Measurements from ENCODE around the gene ELMOD1.

Gene ELMOD1

GRCh38 chr11:107583629-107584195 lies 7.2 kb upstream of the ELMOD1 start:
- no peak for DNase-seq (ENCODE audit: low spot score)

GRCh38 chr11:107587306-107587979 lies 3.5 kb upstream of the ELMOD1 start:
- no peak for DNase-seq (ENCODE audit: low spot score)

- no peak for DNase-seq (ENCODE audit: low spot score)
Measured at GRCh38 chr11:107591378-107592230, 657 bp downstream of the ELMOD1 start.

GRCh38 chr11:107592231-107592590 lies 1.3 kb downstream of the ELMOD1 start:
- DNase-seq (ENCODE audit: low spot score) = no peak

GRCh38 chr11:107592813-107593212 lies 1.9 kb downstream of the ELMOD1 start:
- DNase-seq (ENCODE audit: low spot score) = no peak

- DNase-seq (ENCODE audit: low spot score) = no peak
Measured at GRCh38 chr11:107593951-107594350, 3.0 kb downstream of the ELMOD1 start.

DNA sequence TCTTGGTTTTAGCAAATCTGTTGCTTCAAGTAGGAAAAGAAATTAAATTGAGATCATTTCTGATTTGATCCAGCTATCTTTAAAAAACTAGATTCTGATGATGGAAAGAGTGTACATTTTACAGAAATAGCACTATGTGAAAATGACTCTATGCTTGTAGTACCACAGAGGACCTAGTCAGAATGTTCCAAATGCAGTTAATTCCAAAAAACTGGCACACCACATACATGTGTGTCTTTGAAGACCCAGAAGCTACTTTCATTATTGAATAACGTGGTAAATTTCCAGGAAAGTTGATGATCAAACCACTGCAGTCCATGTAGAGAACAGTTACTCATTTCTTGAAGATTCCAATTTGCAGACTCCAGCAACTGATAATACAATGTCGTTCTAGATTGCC lies 3.8 kb downstream of the ELMOD1 start:
- no peak for DNase-seq (ENCODE audit: low spot score)

GRCh38 chr11:107598225-107599139 lies 7.5 kb downstream of the ELMOD1 start:
- DNase-seq (ENCODE audit: low spot score) = no peak

- no peak for DNase-seq (ENCODE audit: low spot score)
Measured at GRCh38 chr11:107605061-107606006, 14.4 kb downstream of the ELMOD1 start.

DNA sequence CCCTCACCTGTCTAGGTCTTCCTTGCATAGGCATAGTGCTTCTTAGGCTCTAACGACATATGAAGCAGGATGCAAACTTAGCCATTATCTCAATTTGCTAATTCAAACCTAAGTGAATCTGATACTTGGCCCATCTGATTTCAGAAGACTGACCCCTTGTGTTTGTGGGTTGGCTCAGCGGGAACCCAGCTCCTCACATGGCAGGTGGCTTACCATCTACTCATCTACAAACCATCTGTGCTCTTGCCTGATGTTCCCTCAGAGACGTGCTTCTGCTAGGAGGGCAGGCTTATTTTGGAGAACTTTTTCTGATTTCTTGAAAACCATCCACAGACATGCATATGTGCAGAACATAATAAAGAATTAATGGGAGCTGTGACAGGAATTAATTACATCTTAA lies 15.2 kb downstream of the ELMOD1 start:
- DNase-seq (ENCODE audit: low spot score) = no peak

DNA sequence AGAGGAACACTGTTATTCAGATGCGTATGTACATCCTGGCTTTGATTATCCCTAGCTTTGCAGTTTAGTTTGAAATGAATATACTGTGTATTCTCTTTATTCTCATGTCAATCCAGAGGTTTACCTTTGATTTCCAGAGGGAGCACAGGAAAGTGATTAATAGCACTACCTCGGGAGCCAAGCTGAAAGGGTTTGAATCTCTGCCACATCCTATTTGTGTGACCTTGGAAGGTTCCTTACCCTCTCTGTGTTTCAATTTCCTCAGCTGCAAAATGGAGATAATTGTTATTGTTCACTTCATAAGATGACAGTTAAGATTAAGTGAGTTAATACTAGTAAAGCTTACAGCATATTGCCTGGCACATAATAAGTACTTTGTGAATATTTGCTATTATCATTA lies 17.9 kb downstream of the ELMOD1 start:
- no peak for DNase-seq (ENCODE audit: low spot score)

DNA sequence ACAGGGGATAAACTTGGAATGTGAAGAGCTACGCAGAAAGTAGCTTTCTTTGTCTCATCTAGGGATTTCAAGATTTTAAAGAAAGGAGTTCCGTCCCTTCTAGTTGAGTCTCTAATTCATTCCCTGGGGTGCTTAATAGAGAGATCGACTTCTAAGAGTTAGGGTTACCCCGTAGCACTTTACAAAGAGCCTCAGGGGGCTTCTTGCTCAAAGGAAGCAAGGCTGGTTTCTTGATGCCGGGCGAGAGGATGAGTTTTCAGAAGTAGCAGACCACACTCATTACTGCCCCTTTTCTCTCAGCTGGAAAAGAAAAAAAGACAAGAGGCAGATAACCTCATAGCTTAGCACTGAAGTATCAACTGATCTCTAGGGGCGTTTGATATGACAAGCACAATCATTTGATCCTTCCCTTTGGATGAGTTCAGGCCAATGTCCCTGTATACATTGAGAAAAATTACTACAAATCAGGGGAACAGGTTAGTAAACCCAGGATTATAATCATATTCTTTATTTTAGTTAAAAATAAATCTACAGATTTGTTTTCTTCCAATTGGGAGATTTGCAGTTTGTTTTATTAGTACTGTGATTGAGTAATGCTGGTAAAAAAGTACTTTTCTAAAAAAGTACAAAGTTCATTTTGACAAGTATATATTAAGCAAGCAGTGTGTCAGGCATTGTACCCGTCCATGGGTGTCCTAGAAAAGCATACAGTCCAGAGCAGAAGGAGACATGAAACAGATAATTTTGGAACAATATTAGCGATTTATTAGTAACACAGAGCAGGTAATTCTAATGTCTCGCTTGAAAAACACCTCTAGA lies 18.7 kb downstream of the ELMOD1 start:
- DNase-seq (ENCODE audit: low spot score) = no peak

GRCh38 chr11:107612445-107612844 lies 21.5 kb downstream of the ELMOD1 start:
- DNase-seq (ENCODE audit: low spot score) = no peak

- no peak for DNase-seq (ENCODE audit: low spot score)
Measured at GRCh38 chr11:107619926-107620325, 29.0 kb downstream of the ELMOD1 start.

- DNase-seq (ENCODE audit: low spot score) = no peak
Measured at GRCh38 chr11:107621081-107621480, 30.1 kb downstream of the ELMOD1 start.

GRCh38 chr11:107623183-107623582 lies 32.2 kb downstream of the ELMOD1 start:
- no peak for DNase-seq (ENCODE audit: low spot score)

DNA sequence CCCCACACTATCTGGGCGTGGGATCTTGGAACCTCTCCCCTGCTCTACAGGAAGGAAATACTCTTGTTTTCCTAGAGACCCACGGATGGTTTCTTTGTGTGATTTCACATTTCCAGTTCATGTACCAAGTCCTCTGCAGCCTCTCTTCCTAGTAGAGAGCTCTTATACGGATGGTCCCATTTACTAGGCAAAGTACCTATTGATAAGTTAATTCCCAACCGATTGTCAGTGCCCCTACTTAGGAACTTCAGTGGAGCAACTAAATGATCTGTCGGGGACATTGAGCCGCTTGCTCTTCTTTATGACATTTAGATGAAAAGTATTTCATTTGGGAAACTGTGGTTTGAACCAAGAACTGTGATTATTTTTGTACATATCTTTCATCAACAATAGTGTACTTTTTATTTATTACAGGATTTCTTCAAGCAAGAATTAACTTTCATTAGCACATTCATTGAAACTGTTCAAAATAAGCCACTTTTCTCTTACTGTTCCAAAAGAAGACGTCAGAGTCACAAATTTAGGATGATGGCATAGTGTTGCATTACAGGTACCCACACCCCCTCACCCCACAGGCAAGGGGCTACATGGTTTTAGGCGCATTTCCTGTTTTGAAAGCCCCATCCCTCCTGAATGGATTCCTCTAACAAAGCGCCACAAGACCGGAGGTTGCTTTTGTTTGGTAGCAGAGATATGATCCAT lies 34.2 kb downstream of the ELMOD1 start:
- no peak for DNase-seq (ENCODE audit: low spot score)

DNA sequence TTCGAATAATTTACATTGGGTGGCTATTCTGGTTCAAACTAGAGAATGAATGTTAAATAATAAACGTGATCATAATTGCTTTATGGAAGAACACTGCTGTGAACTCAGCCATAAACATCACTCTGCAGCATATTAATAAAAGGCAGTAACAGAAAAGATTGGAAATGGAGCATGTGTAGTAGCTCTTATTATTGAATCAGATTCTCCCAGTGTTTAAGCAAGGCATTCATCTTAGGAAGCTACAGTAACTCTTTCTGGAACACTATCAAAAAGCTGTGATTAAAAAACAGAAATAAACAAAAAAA lies 34.7 kb downstream of the ELMOD1 start:
- no peak for DNase-seq (ENCODE audit: low spot score)

DNA sequence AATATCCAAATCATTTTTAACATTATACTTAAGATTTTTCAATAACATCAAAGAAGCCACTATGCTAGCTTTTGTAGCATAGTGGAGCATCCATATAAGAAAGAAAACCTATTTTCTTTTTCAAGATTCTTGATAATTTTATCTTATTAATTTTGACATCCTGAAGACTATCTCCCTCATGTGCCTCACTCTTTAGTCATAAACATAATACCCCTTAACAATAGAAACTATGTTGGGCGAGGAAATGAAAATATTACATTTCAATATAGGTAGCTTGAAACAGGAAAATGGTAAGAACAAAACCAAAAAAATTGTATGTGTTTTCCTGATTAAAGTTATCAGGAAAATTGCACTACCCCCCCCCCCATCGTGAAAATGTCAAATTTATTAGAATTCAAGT lies 40.1 kb downstream of the ELMOD1 start:
- no peak for DNase-seq (ENCODE audit: low spot score)

GRCh38 chr11:107631931-107632330 lies 41.0 kb downstream of the ELMOD1 start:
- DNase-seq (ENCODE audit: low spot score) = no peak

All from HuH-7 (cell line).